Epithelial cell of esophagus (primary cell): Measurements from ENCODE around the gene BUD23.

Experiments
- DNase-seq: peaks from one replicate; pipeline ENCODE4 v3.0.0; 2010; ENCODE audit warnings: low read depth
- H3K4me3 ChIP-seq: 2 replicates; pipeline ENCODE4 v1.5.1; 2011; ENCODE audit warnings: mild to moderate bottlenecking, low read length, control low read depth
- TF ChIP-seq, protein P1 (sequence below): IDR thresholded peaks from 2 replicates; pipeline ENCODE4 v1.5.1; 2011; ENCODE audit warnings: low read depth, mild to moderate bottlenecking, low read length, control low read depth, inconsistent platforms; ENCODE audit not compliant: insufficient read depth; ENCODE audit errors: missing control alignments

BUD23 gene

GRCh38 chr7:73690646-73691045, 7.2 kb downstream of the BUD23 start:
- DNase-seq, result no peak
- TF ChIP-seq, protein P1, sequence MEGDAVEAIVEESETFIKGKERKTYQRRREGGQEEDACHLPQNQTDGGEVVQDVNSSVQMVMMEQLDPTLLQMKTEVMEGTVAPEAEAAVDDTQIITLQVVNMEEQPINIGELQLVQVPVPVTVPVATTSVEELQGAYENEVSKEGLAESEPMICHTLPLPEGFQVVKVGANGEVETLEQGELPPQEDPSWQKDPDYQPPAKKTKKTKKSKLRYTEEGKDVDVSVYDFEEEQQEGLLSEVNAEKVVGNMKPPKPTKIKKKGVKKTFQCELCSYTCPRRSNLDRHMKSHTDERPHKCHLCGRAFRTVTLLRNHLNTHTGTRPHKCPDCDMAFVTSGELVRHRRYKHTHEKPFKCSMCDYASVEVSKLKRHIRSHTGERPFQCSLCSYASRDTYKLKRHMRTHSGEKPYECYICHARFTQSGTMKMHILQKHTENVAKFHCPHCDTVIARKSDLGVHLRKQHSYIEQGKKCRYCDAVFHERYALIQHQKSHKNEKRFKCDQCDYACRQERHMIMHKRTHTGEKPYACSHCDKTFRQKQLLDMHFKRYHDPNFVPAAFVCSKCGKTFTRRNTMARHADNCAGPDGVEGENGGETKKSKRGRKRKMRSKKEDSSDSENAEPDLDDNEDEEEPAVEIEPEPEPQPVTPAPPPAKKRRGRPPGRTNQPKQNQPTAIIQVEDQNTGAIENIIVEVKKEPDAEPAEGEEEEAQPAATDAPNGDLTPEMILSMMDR, result no peak
- H3K4me3 ChIP-seq, result no peak overlapping the region

DNA sequence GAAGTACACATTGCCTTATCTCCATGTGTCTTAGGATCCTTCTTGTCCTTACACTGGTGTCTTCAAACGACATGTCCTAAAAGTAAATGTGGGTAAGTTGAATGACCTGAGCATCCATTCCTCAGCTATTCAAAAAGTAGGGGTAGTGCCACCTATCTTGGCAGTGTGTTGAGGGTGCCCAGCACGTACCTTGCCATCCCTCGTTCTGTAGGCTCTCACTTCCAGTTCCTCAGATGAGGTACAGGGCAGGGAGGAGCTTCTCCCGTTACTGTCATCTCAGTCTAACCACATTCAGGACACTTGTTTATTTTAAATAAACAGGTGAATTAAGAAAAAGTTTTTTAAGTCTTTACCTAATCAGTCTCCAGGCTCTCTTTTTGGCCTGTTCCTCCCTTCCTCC, 13.0 kb downstream of the BUD23 start:
- TF ChIP-seq, protein P1, result no peak
- H3K4me3 ChIP-seq, result no peak overlapping the region
- DNase-seq, result no peak

GRCh38 chr7:73698410-73698809, 15.0 kb downstream of the BUD23 start:
- TF ChIP-seq, protein P1, result no peak
- H3K4me3 ChIP-seq, result no peak overlapping the region
- DNase-seq, result no peak

DNA sequence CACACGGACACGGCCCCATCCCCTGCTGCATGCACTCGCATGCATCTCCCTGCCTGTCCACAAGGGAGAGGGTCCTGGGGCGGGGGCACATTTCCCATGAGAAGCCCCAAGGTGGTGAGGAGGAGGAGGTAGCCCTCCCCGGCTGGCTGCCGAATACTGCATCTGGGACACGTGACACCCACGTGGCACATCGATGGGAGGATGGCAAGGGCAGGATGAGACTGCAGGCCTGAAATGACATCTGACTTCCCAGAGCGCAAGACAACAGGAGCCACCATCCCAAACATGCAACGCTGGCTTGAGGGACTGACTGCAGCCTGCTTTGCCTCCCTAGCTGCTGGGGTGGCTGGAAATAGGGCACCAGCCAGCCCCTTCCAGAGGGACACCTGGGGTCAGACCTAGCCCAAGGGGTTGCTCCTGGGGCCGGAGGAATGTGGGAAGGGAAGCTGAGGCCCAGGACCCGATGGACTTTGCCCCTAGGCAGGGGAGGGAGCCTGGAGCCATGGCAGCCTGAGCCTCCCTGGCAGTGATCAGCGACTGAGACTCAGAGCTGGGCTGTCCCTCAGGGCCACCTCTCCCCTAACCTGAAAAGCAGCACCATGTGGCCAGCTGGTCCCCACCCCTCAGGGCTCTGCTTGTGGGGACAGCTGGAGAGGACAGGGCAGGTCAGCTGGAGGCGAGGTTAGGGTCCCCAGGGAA, 16.1 kb downstream of the BUD23 start:
- TF ChIP-seq, protein P1, result no peak
- DNase-seq, result no peak
- no peak overlapping the region for H3K4me3 ChIP-seq

DNA sequence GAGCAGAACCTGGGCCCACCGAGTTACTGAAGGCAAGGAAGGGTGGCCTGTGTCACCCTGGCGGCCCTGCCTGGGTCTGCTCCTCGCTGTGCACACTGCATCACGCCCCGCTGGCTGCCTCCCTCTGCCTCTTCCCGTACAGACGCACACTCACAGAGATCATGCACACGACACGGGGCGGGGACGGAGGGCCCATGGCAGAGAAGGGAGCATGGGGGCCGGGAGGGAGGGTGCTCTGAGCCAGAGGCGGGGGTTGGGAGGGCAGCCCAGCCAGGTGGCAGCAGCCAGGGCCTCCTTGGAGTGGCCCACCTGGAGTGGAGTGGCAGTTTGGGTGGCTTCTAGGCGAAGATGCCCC, 16.6 kb downstream of the BUD23 start:
- no peak overlapping the region for H3K4me3 ChIP-seq
- TF ChIP-seq, protein P1, result no peak
- no peak for DNase-seq

GRCh38 chr7:73700581-73701134, 17.3 kb downstream of the BUD23 start:
- TF ChIP-seq, protein P1, result no peak
- H3K4me3 ChIP-seq, result no peak overlapping the region
- DNase-seq, result no peak
